Trophoblast cell (in vitro differentiated cells and primary cell): ENCODE results near the gene SFTA2.
"Not testable (repeated sequence)": the region's sequence is repeated elsewhere in the genome, so short reads cannot be mapped to it uniquely, and the experiment has no call there.

Source experiments
- DNase-seq, 2 donors: peaks; one replicate each; pipeline ENCODE4 v3.0.0-alpha.2; 2016
- H2AFZ ChIP-seq: 2 replicates; pipeline ENCODE4 v1.6.1; 2013; ENCODE audit warnings: low read length, moderate library complexity, mild to moderate bottlenecking; ENCODE audit not compliant: insufficient read depth, poor library complexity
- H2AK5ac ChIP-seq: 2 replicates; pipeline ENCODE4 v1.6.1; 2013; ENCODE audit warnings: mild to moderate bottlenecking, low read length
- H2BK120ac ChIP-seq: 2 replicates; pipeline ENCODE4 v1.6.1; 2013; ENCODE audit warnings: low read length, mild to moderate bottlenecking, moderate library complexity; ENCODE audit not compliant: insufficient read depth, poor library complexity
- H2BK12ac ChIP-seq: 2 replicates; pipeline ENCODE4 v1.6.1; 2013; ENCODE audit warnings: mild to moderate bottlenecking, low read length, moderate library complexity
- H2BK5ac ChIP-seq: 2 replicates; pipeline ENCODE4 v1.6.1; 2013; ENCODE audit warnings: low read length, low read depth, moderate library complexity, mild to moderate bottlenecking; ENCODE audit not compliant: poor library complexity
- H3K14ac ChIP-seq: 2 replicates; pipeline ENCODE4 v1.6.1; 2013; ENCODE audit warnings: mild to moderate bottlenecking, low read length
- H3K18ac ChIP-seq: 2 replicates; pipeline ENCODE4 v1.6.1; 2013; ENCODE audit warnings: mild to moderate bottlenecking, low read length
- H3K23ac ChIP-seq: 2 replicates; pipeline ENCODE4 v1.6.1; 2013; ENCODE audit warnings: low read length
- H3K27ac ChIP-seq: 2 replicates; pipeline ENCODE4 v1.5.1; 2013; ENCODE audit warnings: low read depth, mild to moderate bottlenecking, inconsistent platforms, low read length, moderate library complexity
- H3K27me3 ChIP-seq: 2 replicates; pipeline ENCODE4 v1.6.1; 2013; ENCODE audit warnings: inconsistent platforms, mild to moderate bottlenecking, low read length, moderate library complexity; ENCODE audit not compliant: insufficient read depth
- H3K36me3 ChIP-seq, 2 experiments: 1 replicate in 1 of 2; 2 replicates in 1 of 2; pipeline ENCODE4 v1.6.1; 2013; ENCODE audit warnings: low read length in 2 of 2, mild to moderate bottlenecking in 2 of 2, moderate library complexity in 1 of 2; ENCODE audit not compliant: insufficient read depth in 2 of 2, control insufficient read depth in 1 of 2
- H3K4ac ChIP-seq: 2 replicates; pipeline ENCODE4 v1.6.1; 2013; ENCODE audit warnings: low read depth, mild to moderate bottlenecking, low read length, moderate library complexity
- H3K4me1 ChIP-seq, 2 experiments: 1 replicate in 1 of 2; 2 replicates in 1 of 2; pipeline ENCODE4 v1.6.1; 2013; ENCODE audit warnings: low read length in 2 of 2, mild to moderate bottlenecking in 2 of 2, moderate library complexity in 1 of 2; ENCODE audit not compliant: insufficient read depth in 2 of 2, control insufficient read depth in 1 of 2
- H3K4me2 ChIP-seq: 2 replicates; pipeline ENCODE4 v1.6.1; 2013; ENCODE audit warnings: inconsistent platforms, mild to moderate bottlenecking, low read length, moderate library complexity
- H3K4me3 ChIP-seq: 2 replicates; pipeline ENCODE4 v1.5.1; 2013; ENCODE audit warnings: mild to moderate bottlenecking, low read depth, low read length, inconsistent platforms
- H3K79me1 ChIP-seq: one replicate; pipeline ENCODE4 v1.6.1; 2013; ENCODE audit warnings: low read length
- H3K79me2 ChIP-seq: 2 replicates; pipeline ENCODE4 v1.6.1; 2013; ENCODE audit warnings: low read length, mild to moderate bottlenecking; ENCODE audit not compliant: control insufficient read depth, insufficient read depth, poor library complexity
- H3K9ac ChIP-seq: 2 replicates; pipeline ENCODE4 v1.6.1; 2013; ENCODE audit warnings: mild to moderate bottlenecking, low read length
- H3K9me3 ChIP-seq: 2 replicates; pipeline ENCODE4 v1.6.1; 2013; ENCODE audit warnings: low read depth, mild to moderate bottlenecking, control low read depth, inconsistent platforms, low read length; ENCODE audit not compliant: insufficient read depth
- H4K12ac ChIP-seq: 2 replicates; pipeline ENCODE4 v1.6.1; 2013; ENCODE audit warnings: low read depth, mild to moderate bottlenecking, low read length, moderate library complexity
- H4K8ac ChIP-seq: 2 replicates; pipeline ENCODE4 v1.6.1; 2013; ENCODE audit warnings: low read depth, mild to moderate bottlenecking, low read length, moderate library complexity
- H4K91ac ChIP-seq: one replicate; pipeline ENCODE4 v1.6.1; 2013; ENCODE audit warnings: low read depth, mild to moderate bottlenecking, low read length, moderate library complexity
- WGBS: extraction: QIAGEN DNeasy Blood & Tissue Kit; methylation state at CpG from one replicate; pipeline ENCODE4 v1.1.7; 2013; ENCODE audit warnings: missing lambda C conversion rate; ENCODE audit not compliant: insufficient read length, insufficient coverage; ENCODE audit errors: extremely low coverage; 5-methylcytosine and 5-hydroxymethylcytosine counted together

Gene SFTA2

DNA sequence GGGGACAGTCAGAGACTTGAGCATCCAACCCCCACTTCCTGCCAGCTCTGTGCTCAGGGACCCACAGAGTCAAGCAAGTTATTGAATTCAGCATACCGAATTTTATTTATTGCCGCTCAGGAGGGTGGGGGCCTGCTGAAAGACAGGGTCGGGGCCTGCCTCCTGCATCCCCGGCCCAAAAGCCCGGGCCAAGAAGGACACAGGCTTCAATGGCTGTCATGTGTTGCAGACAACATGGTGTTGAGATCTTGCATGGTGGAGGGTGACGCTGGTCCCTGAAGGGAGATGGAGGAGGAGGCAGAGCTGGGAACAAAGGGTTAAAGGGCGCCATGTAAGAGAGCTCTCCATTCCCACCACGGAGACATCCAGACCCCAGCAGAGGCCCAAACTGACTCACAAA lies 698 bp downstream of the SFTA2 start:
- H3K18ac ChIP-seq, result no peak overlapping the region
- H3K9ac ChIP-seq, result no peak overlapping the region
- H3K4ac ChIP-seq, result no peak overlapping the region
- H2BK120ac ChIP-seq, result no peak overlapping the region
- H3K23ac ChIP-seq, result no peak overlapping the region
- no peak overlapping the region for H3K27ac ChIP-seq
- no peaks in the 10 kb centered on the region for H3K27me3 ChIP-seq
- H4K12ac ChIP-seq, result no peak overlapping the region
- no peak overlapping the region for H2AFZ ChIP-seq
- no peak overlapping the region for H4K91ac ChIP-seq
- H3K4me2 ChIP-seq, result no peak overlapping the region
- H3K79me2 ChIP-seq, result no peaks in the 10 kb centered on the region
- H2AK5ac ChIP-seq, result no peak overlapping the region
- WGBS, result no CpG with 5 or more reads among the region's 8 CpGs
- no peak overlapping the region for H3K14ac ChIP-seq
- no peaks in the 10 kb centered on the region for H3K79me1 ChIP-seq
- H4K8ac ChIP-seq, result no peak overlapping the region
- peaks cover 4 to 7% of the 10 kb centered on the region in 2 experiments for H3K4me1 ChIP-seq
- DNase-seq, result no peak
- H3K9me3 ChIP-seq, result peaks cover 4% of the 10 kb centered on the region
- H2BK5ac ChIP-seq, result no peak overlapping the region
- no peak overlapping the region for H2BK12ac ChIP-seq
- no peak overlapping the region for H3K4me3 ChIP-seq
- H3K36me3 ChIP-seq, result peaks cover 3 to 5% of the 10 kb centered on the region in 2 experiments

DNA sequence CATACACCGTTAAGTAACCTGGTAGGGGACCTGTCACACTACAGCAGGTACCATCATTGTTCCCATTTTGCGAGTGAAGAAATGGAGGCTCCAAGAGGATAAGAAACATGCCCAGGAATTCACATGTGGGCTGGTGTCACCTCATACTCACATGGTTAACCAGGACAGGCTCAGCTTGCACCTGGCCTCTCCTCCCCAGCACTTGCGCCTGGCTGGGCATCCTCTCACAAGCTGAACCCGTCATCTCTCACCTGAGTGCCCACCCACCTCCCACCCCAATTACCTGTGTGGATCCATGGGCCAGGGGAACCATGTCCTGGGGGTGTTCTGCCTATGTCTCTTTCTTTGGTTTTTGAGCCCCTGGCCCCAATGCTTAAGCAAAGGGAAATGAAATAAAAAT lies 1.5 kb downstream of the SFTA2 start:
- Histone ChIP-seq H2BK120ac (no peak overlapping the region), H2BK12ac (no peak overlapping the region), H3K4ac (no peak overlapping the region), H3K27ac (no peak overlapping the region), H3K23ac (no peak overlapping the region), H3K36me3 (peaks cover 10 to 13% of the 10 kb centered on the region in 2 experiments), H3K9me3 (peaks cover 4% of the 10 kb centered on the region), H4K12ac (no peak overlapping the region), H3K79me2 (no peaks in the 10 kb centered on the region), H3K4me1 (peaks cover 4 to 7% of the 10 kb centered on the region in 2 experiments), H4K8ac (no peak overlapping the region), H4K91ac (no peak overlapping the region), H3K14ac (no peak overlapping the region), H3K27me3 (no peaks in the 10 kb centered on the region), H2BK5ac (no peak overlapping the region), H3K79me1 (no peaks in the 10 kb centered on the region), H2AK5ac (no peak overlapping the region), H2AFZ (no peak overlapping the region), H3K9ac (no peak overlapping the region), H3K18ac (no peak overlapping the region), H3K4me3 (no peak overlapping the region), H3K4me2 (no peak overlapping the region)
- no CpG with 5 or more reads among the region's 4 CpGs for WGBS
- no peak for DNase-seq

DNA sequence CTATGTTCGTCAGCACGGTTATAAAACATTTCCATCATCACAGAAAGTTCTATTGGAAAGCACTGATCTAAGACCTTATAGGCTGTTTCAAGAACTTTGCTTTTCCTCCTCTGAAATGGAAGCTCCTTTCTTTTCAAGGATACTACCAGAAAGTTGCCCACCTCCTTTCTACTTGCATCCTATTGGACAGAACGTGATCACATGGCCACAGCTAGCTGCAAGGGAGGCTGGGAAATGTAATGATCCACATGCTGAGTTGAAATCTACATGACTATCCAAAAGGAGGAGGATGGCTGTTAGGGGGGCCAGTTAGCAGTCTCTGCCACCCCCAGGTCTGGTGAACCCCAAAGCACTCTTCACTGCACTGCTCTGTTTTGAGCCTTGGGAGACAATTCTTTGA lies 3.3 kb downstream of the SFTA2 start:
- Histone ChIP-seq H4K91ac (no peak overlapping the region), H3K4ac (no peak overlapping the region), H2BK5ac (no peak overlapping the region), H3K9ac (no peak overlapping the region), H3K27ac (no peak overlapping the region), H4K8ac (no peak overlapping the region), H3K4me1 (peaks cover 4 to 7% of the 10 kb centered on the region in 2 experiments), H3K79me2 (no peaks in the 10 kb centered on the region), H3K14ac (no peak overlapping the region), H3K18ac (no peak overlapping the region), H3K79me1 (no peaks in the 10 kb centered on the region), H2AK5ac (no peak overlapping the region), H2BK120ac (no peak overlapping the region), H3K4me3 (no peak overlapping the region), H4K12ac (no peak overlapping the region), H3K23ac (no peak overlapping the region), H3K9me3 (peaks cover 4% of the 10 kb centered on the region), H3K36me3 (peaks cover 11 to 16% of the 10 kb centered on the region in 2 experiments), H3K27me3 (no peaks in the 10 kb centered on the region), H2AFZ (no peak overlapping the region), H3K4me2 (no peak overlapping the region), H2BK12ac (no peak overlapping the region)
- DNase-seq, result no peak
- no CpG with 5 or more reads among the region's 3 CpGs for WGBS

DNA sequence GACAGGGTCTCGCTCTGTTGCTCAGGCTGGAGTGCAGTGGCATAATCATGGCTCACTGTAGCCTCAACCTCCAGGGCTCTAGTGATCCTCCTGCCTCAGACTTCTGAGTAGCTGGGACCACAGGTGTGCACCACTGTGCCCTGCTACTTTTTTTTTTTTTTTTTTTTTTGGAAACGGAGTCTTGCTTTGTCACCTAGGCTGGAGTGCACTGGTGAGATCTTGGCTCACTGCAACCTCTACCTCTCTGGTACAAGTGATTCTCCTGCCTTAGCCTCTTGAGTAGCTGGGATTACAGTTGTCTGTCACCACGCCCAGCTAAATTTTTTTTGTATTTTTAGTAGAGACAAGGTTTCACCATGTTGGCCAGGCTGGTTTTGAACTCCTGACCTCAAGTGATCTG lies 4.9 kb downstream of the SFTA2 start:
- H2BK12ac ChIP-seq, H3K27me3 ChIP-seq, H2AFZ ChIP-seq, H3K23ac ChIP-seq, H4K8ac ChIP-seq, H3K4me1 ChIP-seq, H3K79me2 ChIP-seq, H3K4ac ChIP-seq, H3K9ac ChIP-seq, H3K14ac ChIP-seq, H2BK5ac ChIP-seq, H3K79me1 ChIP-seq, H4K12ac ChIP-seq, H2AK5ac ChIP-seq, H3K18ac ChIP-seq, H3K9me3 ChIP-seq, H3K4me3 ChIP-seq, DNase-seq, H4K91ac ChIP-seq, H3K27ac ChIP-seq, H3K4me2 ChIP-seq, H2BK120ac ChIP-seq: not testable (repeated sequence)
- WGBS, result no CpG with 5 or more reads among the region's 3 CpGs
- peaks cover 21 to 28% of the 10 kb centered on the region in 2 experiments for H3K36me3 ChIP-seq
